A549 (cell line): ENCODE results near the gene AEBP1.

Experiments
- CTCF ChIP-seq: fragments of >200 bp; sonication (Bioruptor Twin); formaldehyde crosslinking; IDR thresholded peaks from 3 replicates; pipeline ENCODE4 v1.5.1; 2016
- GATA3 ChIP-seq: IDR thresholded peaks from 2 replicates; pipeline ENCODE4 v1.6.1; 2012; ENCODE audit warnings: borderline replicate concordance
- PHF8 ChIP-seq: fragments of 200-600 bp; sonication (generic); IDR thresholded peaks from 2 replicates; pipeline ENCODE4 v1.6.1; 2016; ENCODE audit warnings: low read depth, mild to moderate bottlenecking, antibody characterized with exemption, moderate library complexity, borderline replicate concordance
- POLR2A ChIP-seq: IDR thresholded peaks from 2 replicates; pipeline ENCODE4 v1.6.1; 2012; ENCODE audit warnings: mild to moderate bottlenecking, low read length

DNA sequence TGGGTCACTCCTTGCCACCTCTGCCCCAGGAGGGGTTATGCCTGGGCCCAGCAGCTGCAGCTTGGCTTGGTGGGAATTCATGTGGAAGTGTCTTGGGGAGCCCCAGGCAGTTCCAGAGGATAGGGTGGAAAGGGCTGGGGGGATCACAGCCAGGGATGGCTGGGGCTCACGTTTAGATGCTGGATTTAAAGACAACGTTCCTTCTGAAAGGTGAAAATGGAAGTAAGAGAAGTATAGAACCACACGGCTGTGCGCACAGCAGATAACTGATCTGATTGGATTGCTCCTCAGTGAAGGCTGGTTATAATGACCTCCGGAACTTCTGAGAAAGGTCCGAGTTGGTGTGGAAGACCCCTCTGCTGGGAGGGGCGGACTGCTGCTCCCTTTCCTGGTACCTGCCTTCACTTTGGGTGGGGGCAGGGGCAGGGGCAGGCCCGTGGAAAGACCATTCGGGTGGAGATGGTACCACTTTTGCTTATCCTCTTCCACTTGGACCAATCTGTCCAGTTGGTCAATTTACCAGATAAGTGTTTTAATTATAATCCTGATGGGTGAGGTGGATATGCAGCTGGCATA, 44.9 kb downstream of the AEBP1 start:
- TF ChIP-seq PHF8 (no peak), POLR2A (no peak), GATA3 (no peak), CTCF (no peak)
